GM15510 (cell line): Measurements from ENCODE around the gene CFAP73.

Experiments
- POLR2A ChIP-seq: IDR thresholded peaks from 3 replicates; pipeline ENCODE4 v1.6.1; 2011; ENCODE audit warnings: borderline replicate concordance; ENCODE audit not compliant: insufficient read length; ENCODE audit errors: extremely low read depth

The CFAP73 gene

DNA sequence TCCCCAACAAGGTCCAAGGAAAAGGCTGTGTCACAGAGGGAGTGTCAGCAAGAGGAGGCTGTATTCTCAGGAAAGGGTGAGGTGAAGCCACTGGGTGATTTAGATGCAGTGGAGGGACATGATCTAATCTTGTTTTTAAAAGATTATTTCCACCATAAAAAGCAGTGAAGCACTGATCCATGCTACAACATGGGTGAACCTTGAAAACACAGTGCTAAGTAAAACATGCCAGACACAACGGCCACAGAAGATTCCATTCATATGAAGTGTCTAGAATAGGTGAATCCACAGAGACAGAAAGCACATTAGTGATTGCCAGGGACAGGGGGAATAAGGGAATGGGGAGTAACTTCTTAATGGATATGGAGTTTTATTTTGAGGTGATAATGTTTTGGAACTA is 48.8 kb downstream of the CFAP73 start:
- TF ChIP-seq POLR2A: no peak

GRCh38 chr12:113200021-113200797 is 50.7 kb downstream of the CFAP73 start:
- no peak for TF ChIP-seq POLR2A

DNA sequence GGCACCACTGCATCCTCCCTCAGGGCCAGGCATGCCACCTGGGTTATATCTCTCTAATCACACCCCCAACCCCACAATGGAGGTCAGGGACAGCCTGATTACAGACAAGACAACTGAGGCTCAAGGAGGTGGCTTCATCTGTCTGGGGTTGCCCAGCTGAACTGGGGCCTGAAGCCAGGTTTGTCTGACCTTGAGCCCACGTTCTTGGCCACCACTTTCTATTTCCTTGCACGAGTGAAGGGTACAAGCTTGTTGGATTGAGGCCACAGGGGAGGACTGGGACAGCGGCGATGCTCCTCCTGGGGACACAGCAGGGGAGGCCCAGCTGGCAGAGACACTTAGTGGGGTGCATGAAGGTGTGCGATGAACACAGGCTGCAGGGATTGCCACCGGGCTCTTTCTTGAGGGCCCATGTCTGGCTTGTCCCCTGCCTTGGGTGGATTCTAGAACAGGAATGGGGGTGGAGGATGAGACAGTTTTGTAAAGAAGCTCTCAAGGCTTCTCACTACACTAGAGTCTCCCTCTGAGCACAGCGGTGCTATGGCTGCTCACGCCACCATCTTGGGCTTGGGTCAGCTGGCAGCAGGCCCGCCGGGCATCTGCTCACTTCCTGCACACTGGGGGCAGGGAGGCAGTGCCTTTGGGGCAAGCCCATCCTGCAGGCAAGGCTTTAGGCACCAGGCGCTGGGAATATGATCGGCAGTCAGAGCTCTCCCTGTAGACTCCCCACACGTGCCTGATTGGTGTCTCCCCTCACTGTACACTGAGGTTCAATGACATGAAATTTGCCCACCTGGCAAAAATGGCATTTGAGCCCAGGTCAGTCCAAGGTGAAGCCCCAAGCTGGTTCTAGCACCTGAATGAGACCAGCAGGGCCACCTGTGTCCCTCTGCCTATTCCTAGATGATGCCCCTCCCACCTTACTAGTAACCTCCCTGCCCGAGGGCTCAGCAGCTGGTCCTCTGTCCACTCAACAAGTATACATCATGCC is 52.0 kb downstream of the CFAP73 start:
- no peak for TF ChIP-seq POLR2A

GRCh38 chr12:113202300-113203075 is 53.0 kb downstream of the CFAP73 start:
- no peak for TF ChIP-seq POLR2A

GRCh38 chr12:113203852-113204760 is 54.6 kb downstream of the CFAP73 start:
- TF ChIP-seq POLR2A: no peak

DNA sequence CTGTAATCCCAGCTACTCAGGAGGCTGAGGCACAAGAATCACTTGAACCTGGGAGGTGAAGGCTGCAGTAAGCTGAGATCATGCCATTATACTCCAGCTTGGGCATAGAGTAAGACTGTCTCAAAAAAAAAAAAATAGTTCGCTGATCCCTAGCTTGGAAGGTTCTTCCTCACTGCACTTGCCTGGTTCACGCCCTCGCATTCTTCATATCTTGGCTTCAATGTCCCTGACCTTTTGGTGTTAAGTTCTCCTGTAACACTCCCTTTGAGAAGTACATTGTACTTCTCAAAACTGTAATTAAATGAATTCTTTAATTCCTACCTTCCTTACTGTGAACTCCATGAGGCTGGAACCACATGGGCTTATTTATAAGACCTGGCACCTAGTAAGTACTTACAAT is 55.3 kb downstream of the CFAP73 start:
- TF ChIP-seq POLR2A: no peak

DNA sequence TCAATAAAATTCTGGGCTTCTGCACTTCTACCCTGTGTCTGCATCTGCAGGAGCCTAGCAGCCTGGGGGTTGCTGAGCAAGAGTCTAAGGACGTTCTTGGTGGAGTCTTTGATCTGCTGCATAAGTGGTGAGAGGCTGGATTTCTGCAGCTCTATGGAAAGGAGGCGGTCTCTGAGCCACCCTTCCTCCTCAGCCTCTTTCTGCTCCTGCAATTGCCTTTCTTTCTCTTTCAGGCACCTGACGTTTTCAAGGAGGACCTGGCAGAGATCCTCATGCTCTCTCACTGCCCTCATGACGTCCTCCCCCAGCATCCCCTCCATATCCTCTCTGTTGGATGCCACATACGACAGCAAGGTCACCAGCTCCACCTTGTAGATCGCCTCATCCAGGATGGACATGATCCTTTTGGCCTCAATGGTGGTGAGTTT is 58.1 kb downstream of the CFAP73 start:
- no peak for TF ChIP-seq POLR2A

GRCh38 chr12:113208041-113208934 is 58.8 kb downstream of the CFAP73 start:
- TF ChIP-seq POLR2A: peak; percentile 43
